ENCODE measurements around the gene ARL17B. TPM values are rescaled to one million over a fixed set of nuclear protein-coding genes. Genes with fewer than 3 reads are reported as not detected.

ARL17B gene
- total and polyA plus RNA-seq, 2 experiments from 2014 or later: 18.8 to 39.3 TPM

DNA sequence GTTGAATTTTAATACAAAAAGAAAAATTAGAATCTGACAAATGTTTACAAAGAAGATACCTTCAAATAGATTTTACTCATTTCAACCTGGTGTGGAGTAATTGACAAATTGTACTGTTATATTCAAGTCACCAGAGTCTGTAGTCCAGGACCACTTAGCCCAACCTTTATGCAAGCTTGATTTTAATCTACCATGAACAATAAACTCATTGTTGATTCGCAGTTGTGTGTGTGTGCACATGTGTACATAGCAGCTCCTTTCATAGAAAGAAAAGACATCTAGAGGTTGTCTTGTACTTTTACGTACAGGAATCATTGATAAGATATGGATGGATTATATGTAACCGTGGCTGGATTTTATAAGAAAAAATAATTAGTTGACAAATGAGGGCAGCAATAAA is 87.3 kb downstream of the ARL17B start:
- Histone ChIP-seq H3F3A (replicated peaks; ENCODE audit: low read depth) (0 out of 2 replicates have a peak, but pooled peaks cover 4% of the 10 kb centered on the region), H3K4me3 (no peak overlapping the region), H3K27me3 (ENCODE audit: insufficient read depth) (peaks cover 13% of the 10 kb centered on the region), H3K36me3 (ENCODE audit: insufficient read depth) (0 out of 2 replicates have a peak, but pooled peaks cover 3% of the 10 kb centered on the region), H3K4me2 (no peak overlapping the region), H2AFZ (no peak overlapping the region), H3K27ac (ENCODE audit: low read depth) (no peak overlapping the region), H3K4me1 (ENCODE audit: insufficient read depth) (no peaks in the 10 kb centered on the region; the same call in 1 of the 2 replicates), H3K79me2 (replicated peaks; ENCODE audit: insufficient read depth) (peaks cover 23% of the 10 kb centered on the region), H3K9me2 (ENCODE audit: insufficient read depth) (no peaks in the 10 kb centered on the region), H4K20me1 (replicated peaks; ENCODE audit: insufficient read depth) (peaks cover 22% of the 10 kb centered on the region; the same call in 1 of the 2 replicates)
- Mint-ChIP-seq H3K27me3 (ENCODE audit: insufficient read depth, low read depth, poor library complexity) (peaks cover 4% of the 10 kb centered on the region), H3K9me3 (no peaks in the 10 kb centered on the region; the same call in 2 of the 3 replicates), H3K36me3 (ENCODE audit: low read depth) (no peaks in the 10 kb centered on the region), H3K4me1 (no peaks in the 10 kb centered on the region), H3K4me3 (no peak overlapping the region), H3K27ac (no peak overlapping the region)
- TF ChIP-seq JUNB (IDR thresholded peaks at IDR 0.05; ENCODE audit: unreplicated experiment) (no peak), NANOG (IDR thresholded peaks at IDR 0.05; ENCODE audit: borderline replicate concordance) (no peak), EZH2 (IDR thresholded peaks at IDR 0.05; ENCODE audit: low read depth, unreplicated experiment) (no peak), EZH2phosphoT487 (IDR thresholded peaks at IDR 0.05; ENCODE audit: unreplicated experiment) (no peak), POLR2AphosphoS5 (IDR thresholded peaks at IDR 0.05; ENCODE audit: low read depth) (no peak), ZNF114 (CRISPR knock-in tag; IDR thresholded peaks at IDR 0.05) (no peak), CREB1 (CRISPR knock-in tag; IDR thresholded peaks at IDR 0.05; ENCODE audit: low read depth) (no peak), ZNF331 (CRISPR knock-in tag; IDR thresholded peaks at IDR 0.05; ENCODE audit: low read depth) (no peak), STAT1 (IDR thresholded peaks at IDR 0.05; ENCODE audit: unreplicated experiment) (no peak)
- TF ChIP-seq, protein P1, sequence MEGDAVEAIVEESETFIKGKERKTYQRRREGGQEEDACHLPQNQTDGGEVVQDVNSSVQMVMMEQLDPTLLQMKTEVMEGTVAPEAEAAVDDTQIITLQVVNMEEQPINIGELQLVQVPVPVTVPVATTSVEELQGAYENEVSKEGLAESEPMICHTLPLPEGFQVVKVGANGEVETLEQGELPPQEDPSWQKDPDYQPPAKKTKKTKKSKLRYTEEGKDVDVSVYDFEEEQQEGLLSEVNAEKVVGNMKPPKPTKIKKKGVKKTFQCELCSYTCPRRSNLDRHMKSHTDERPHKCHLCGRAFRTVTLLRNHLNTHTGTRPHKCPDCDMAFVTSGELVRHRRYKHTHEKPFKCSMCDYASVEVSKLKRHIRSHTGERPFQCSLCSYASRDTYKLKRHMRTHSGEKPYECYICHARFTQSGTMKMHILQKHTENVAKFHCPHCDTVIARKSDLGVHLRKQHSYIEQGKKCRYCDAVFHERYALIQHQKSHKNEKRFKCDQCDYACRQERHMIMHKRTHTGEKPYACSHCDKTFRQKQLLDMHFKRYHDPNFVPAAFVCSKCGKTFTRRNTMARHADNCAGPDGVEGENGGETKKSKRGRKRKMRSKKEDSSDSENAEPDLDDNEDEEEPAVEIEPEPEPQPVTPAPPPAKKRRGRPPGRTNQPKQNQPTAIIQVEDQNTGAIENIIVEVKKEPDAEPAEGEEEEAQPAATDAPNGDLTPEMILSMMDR (conservative IDR thresholded peaks at IDR 0.05; ENCODE audit: low read depth in 2 of 2): no peak
- TF ChIP-seq, protein P2, sequence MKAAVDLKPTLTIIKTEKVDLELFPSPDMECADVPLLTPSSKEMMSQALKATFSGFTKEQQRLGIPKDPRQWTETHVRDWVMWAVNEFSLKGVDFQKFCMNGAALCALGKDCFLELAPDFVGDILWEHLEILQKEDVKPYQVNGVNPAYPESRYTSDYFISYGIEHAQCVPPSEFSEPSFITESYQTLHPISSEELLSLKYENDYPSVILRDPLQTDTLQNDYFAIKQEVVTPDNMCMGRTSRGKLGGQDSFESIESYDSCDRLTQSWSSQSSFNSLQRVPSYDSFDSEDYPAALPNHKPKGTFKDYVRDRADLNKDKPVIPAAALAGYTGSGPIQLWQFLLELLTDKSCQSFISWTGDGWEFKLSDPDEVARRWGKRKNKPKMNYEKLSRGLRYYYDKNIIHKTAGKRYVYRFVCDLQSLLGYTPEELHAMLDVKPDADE (IDR thresholded peaks at IDR 0.05): no peak
- TF ChIP-seq, protein P3, sequence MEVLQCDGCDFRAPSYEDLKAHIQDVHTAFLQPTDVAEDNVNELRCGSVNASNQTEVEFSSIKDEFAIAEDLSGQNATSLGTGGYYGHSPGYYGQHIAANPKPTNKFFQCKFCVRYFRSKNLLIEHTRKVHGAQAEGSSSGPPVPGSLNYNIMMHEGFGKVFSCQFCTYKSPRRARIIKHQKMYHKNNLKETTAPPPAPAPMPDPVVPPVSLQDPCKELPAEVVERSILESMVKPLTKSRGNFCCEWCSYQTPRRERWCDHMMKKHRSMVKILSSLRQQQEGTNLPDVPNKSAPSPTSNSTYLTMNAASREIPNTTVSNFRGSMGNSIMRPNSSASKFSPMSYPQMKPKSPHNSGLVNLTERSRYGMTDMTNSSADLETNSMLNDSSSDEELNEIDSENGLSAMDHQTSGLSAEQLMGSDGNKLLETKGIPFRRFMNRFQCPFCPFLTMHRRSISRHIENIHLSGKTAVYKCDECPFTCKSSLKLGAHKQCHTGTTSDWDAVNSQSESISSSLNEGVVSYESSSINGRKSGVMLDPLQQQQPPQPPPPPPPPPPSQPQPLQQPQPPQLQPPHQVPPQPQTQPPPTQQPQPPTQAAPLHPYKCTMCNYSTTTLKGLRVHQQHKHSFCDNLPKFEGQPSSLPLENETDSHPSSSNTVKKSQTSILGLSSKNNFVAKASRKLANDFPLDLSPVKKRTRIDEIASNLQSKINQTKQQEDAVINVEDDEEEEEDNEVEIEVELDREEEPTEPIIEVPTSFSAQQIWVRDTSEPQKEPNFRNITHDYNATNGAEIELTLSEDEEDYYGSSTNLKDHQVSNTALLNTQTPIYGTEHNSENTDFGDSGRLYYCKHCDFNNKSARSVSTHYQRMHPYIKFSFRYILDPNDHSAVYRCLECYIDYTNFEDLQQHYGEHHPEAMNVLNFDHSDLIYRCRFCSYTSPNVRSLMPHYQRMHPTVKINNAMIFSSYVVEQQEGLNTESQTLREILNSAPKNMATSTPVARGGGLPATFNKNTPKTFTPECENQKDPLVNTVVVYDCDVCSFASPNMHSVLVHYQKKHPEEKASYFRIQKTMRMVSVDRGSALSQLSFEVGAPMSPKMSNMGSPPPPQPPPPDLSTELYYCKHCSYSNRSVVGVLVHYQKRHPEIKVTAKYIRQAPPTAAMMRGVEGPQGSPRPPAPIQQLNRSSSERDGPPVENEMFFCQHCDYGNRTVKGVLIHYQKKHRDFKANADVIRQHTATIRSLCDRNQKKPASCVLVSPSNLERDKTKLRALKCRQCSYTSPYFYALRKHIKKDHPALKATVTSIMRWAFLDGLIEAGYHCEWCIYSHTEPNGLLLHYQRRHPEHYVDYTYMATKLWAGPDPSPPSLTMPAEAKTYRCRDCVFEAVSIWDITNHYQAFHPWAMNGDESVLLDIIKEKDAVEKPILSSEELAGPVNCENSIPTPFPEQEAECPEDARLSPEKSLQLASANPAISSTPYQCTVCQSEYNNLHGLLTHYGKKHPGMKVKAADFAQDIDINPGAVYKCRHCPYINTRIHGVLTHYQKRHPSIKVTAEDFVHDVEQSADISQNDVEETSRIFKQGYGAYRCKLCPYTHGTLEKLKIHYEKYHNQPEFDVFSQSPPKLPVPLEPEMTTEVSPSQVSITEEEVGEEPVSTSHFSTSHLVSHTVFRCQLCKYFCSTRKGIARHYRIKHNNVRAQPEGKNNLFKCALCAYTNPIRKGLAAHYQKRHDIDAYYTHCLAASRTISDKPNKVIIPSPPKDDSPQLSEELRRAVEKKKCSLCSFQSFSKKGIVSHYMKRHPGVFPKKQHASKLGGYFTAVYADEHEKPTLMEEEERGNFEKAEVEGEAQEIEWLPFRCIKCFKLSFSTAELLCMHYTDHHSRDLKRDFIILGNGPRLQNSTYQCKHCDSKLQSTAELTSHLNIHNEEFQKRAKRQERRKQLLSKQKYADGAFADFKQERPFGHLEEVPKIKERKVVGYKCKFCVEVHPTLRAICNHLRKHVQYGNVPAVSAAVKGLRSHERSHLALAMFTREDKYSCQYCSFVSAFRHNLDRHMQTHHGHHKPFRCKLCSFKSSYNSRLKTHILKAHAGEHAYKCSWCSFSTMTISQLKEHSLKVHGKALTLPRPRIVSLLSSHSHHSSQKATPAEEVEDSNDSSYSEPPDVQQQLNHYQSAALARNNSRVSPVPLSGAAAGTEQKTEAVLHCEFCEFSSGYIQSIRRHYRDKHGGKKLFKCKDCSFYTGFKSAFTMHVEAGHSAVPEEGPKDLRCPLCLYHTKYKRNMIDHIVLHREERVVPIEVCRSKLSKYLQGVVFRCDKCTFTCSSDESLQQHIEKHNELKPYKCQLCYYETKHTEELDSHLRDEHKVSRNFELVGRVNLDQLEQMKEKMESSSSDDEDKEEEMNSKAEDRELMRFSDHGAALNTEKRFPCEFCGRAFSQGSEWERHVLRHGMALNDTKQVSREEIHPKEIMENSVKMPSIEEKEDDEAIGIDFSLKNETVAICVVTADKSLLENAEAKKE (CRISPR knock-in tag; IDR thresholded peaks at IDR 0.05): no peak
- TF ChIP-seq, protein P4, sequence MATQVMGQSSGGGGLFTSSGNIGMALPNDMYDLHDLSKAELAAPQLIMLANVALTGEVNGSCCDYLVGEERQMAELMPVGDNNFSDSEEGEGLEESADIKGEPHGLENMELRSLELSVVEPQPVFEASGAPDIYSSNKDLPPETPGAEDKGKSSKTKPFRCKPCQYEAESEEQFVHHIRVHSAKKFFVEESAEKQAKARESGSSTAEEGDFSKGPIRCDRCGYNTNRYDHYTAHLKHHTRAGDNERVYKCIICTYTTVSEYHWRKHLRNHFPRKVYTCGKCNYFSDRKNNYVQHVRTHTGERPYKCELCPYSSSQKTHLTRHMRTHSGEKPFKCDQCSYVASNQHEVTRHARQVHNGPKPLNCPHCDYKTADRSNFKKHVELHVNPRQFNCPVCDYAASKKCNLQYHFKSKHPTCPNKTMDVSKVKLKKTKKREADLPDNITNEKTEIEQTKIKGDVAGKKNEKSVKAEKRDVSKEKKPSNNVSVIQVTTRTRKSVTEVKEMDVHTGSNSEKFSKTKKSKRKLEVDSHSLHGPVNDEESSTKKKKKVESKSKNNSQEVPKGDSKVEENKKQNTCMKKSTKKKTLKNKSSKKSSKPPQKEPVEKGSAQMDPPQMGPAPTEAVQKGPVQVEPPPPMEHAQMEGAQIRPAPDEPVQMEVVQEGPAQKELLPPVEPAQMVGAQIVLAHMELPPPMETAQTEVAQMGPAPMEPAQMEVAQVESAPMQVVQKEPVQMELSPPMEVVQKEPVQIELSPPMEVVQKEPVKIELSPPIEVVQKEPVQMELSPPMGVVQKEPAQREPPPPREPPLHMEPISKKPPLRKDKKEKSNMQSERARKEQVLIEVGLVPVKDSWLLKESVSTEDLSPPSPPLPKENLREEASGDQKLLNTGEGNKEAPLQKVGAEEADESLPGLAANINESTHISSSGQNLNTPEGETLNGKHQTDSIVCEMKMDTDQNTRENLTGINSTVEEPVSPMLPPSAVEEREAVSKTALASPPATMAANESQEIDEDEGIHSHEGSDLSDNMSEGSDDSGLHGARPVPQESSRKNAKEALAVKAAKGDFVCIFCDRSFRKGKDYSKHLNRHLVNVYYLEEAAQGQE (IDR thresholded peaks at IDR 0.05; ENCODE audit: unreplicated experiment): no peak
- no peak for DNase-seq (ENCODE audit: low spot score)
- ATAC-seq: no peak

All from GM23338 (cell line).